Measurements from ENCODE around the gene IPO7. TPM values are rescaled to one million over a fixed set of nuclear protein-coding genes. Genes with fewer than 3 reads are reported as not detected.
"Not testable (repeated sequence)": the region's sequence is repeated elsewhere in the genome, so short reads cannot be mapped to it uniquely, and the experiment has no call there.

Gene IPO7
- 100 to 1,000 TPM; 103 to 126 (median 122) TPM for polyA plus RNA-seq (ENCODE audit: insufficient read length in 4 of 4)

DNA sequence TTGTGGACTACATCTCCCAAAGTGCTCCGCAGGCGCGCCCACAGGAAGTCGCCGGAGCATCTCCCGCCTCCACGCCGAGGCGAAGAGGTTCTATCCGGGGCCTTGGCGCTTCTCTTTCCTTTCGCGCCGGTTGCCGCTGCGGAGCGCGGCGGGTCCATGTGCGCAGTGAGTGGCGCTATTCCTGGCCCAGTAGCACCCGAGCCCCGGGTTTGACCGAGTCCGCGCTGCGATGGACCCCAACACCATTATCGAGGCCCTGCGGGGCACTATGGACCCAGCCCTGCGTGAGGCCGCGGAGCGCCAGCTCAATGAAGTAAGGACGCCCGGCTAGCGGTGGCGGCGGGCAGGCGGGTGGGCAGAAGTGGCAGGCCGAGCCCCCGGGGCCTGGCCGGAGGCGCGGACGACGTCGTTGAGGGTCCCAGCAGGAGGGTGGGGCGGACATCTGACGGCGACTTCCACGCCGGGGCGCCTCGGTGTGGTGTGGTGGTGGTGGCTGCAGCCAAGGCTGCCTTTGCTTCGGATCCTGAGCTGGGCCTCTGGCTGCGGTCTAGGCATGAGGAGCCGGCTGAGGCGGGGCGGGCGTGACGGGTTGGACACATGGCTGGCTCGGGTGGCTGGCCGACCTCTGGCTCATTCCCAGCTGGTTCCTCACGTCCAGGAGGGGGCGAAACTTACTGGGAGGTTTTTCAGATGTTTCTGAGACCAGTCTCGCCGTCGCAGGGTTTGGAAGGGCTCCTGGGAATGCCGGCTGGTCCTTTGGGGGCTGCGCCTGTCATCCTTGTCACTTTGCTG, at the start of gene IPO7:
Gene IPO7, plus strand, starts transcription at position 118 of the 792 bp plus-strand sequence. Its CDS starts 112 bp downstream, at position 230.
- DNase-seq (ENCODE audit: low read depth in 4 of 4, low spot score in 3 of 4): peak; percentile 75 to 82 (median 78)

DNA sequence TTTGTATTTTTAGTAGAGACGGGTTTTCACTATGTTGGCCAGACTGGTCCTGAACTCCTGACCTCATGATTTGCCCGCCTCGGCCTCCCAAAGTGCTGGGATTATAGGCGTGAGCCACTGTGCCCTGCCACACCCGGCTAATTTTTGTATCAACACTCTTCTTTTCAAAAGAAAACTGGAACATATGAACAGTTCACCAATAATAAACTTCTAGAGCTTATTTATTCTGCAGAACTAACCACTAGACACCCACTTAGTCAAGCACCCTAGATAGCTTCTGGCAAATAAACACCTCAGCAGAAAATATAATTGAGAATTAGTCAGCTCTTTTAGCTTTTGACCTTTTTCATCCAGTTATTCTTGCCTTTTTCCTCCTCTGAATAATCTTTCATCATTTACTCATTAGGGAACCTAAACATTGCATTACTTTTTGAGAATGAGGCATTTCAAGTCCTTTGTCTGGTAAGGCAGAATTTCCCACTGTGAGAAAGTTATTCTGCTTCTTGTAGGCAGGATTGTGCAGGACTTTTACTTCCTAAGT, 42.7 kb upstream of the IPO7 start:
- no peak for DNase-seq (ENCODE audit: low read depth in 4 of 4, low spot score in 3 of 4)

DNA sequence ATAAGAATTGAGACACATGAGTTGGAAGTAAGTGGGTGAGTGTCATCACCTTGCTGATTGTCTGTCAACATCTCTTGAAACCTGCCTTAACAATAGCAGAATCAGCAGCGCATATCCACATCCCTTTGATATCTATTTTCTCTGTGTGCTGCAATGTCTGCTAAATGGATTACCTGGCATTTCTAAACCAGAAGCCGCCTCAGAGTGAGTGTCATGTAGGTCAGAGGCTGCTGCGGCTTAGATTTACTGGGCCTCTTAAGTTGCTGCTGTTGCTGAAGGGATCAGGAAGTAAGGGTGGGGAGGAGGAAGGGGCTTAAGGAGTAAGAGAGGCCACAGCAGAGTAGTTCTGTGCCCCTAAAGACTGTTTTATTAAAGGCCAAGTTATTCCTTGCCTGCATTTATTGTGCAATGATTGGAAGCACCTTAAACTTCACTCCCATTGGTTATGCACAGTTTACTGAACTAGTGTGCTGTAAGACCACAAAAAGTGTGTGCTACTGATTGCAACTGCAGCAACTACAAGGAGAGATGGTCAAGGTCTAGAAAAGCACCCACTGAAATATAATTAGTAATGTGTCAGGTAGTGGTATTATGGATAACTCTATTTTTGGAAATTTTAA, 40.3 kb upstream of the IPO7 start:
- no peak for DNase-seq (ENCODE audit: low read depth in 4 of 4, low spot score in 3 of 4)

DNA sequence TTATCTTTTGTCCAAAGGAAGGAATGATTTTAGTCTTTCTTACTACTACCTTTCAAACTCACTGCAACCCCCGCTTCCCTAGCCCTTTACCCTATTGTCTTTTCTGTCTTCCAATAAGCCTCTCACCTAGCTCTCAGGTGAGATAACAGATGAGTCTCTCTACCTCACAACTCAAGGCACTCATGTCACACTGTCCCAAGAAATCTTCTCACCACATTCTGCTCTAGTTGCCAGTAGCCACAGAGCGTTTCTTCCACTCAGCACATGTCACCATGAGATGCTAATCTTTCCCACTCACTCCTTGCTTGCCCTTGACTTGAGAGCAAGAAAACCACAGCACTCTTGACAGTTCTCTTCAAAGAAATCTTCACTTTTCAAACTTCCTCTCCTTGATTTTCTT, 37.4 kb upstream of the IPO7 start:
- DNase-seq (ENCODE audit: low read depth in 4 of 4, low spot score in 3 of 4): no peak

DNA sequence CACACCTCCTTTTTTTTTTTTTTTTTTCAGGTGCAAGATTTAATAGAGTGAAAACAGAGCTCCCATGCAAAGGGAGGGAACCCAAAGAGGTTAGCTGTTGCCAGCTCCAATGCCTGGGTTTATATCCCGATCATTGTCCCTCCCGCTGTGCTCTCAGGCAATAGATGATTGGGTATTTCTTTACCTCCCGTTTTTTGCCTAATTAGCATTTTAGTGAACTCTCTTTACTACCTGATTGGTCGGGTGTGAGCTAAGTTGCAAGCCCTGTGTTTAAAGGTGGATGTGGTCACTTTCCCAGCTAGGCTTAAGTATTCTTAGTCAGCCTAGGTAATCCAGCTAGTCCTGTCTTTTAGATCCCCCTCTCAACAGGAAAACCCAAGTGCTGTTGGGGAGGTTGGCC, 36.7 kb upstream of the IPO7 start:
- DNase-seq (ENCODE audit: low read depth in 4 of 4, low spot score in 3 of 4): not testable (repeated sequence)

DNA sequence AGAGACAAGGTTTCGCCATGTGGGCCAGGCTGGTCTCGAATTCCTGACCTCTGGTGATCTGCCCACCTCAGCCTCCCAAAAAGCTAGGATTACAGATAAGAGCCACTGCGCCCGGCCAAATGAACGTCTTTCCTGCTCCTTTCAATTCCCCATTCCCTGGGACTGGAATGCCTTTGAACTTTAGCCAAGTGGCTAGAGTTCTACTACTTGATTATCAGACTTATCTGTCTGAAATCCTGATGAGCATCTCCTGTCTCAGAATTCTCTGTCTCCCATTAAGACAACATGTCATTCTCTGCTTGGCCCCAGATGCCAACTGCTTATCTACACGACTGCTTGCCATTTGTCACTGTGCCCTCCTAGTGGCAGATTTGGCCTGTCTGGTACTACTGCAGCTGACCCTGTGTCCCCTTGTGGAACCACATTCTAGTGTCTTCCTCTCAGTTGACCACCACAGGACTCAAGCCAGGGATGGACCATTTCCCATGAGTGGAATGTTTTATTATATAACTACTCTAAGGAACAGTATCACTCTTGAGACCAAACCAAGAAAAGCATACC, 33.1 kb upstream of the IPO7 start:
- DNase-seq (ENCODE audit: low read depth in 4 of 4, low spot score in 3 of 4): no peak

DNA sequence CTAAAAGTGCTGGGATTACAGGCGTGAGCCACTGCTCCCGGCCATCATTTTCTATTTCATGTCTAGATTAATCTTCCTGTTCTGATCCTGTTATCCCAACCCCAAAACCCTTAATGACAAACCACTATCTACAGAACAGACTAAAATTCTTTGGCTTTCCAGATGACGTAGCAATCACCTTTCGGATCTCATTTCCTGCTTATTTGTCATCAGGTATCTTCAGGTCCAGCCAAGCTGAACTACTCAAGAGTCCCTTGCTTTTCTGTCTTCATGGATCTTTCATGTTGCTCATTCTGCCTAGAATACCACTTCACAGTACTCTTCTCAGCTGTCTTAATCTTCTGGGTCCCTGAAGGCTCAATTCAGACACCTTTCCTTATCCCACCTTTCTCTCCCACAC, 27.4 kb upstream of the IPO7 start:
- no peak for DNase-seq (ENCODE audit: low read depth in 4 of 4, low spot score in 3 of 4)

DNA sequence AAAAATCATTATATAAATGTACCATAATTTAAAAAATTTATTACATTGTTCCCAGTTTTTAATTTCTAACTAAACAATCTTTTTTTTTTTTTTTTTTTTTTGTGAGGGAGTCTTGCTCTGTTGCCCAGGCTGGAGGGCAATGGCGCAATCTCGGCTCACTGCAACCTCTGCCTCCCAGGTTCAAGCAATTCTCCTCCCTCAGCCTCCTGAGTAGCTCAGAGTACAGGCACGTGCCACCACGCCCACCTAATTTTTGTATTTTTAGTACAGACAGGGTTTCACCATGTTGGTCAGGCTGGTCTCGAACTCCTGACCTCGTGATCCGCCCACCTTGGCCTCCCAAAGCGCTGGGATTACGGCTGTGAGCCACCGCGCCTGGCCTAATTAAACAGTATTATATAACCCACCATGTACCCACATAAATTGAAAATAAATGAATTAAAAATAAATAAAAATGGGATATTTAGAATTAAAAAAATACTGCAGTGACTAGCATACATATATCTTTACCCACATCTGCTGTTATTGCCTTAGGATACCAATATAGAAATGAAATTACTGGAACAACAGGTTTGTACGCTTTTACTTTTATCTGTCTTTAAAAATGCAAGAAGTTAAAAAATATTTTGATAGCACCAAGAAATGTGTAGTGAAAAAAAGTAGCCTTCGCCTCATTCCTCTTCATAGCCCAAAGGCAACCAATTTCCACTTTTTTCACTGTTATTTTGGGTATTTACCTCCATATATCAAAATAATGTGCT, 23.4 kb upstream of the IPO7 start:
- not testable (repeated sequence) for DNase-seq (ENCODE audit: low read depth in 4 of 4, low spot score in 3 of 4)

DNA sequence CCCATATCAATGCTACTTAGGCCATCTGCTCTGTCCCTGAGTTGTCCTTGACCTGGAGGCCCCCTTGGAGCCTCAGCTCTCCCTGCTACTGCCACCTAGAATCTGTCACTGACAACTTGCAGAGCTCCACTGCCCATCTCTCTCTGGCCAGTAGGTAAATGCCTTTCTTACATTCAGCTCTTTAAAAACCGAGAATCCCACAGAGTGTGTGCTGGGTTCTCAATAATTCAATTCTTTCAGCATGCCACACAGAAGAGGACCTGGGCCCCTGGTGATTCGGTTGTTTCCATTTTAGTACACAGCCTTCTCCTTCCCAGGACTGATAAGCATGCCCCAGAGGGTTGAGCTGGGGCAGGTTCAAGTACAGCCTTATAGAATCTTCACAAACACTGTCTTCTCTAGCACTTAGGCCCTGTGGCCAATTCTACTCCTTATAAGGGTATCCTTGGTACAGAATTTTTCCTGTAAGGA, 22.0 kb upstream of the IPO7 start:
- DNase-seq (ENCODE audit: low read depth in 4 of 4, low spot score in 3 of 4): no peak

DNA sequence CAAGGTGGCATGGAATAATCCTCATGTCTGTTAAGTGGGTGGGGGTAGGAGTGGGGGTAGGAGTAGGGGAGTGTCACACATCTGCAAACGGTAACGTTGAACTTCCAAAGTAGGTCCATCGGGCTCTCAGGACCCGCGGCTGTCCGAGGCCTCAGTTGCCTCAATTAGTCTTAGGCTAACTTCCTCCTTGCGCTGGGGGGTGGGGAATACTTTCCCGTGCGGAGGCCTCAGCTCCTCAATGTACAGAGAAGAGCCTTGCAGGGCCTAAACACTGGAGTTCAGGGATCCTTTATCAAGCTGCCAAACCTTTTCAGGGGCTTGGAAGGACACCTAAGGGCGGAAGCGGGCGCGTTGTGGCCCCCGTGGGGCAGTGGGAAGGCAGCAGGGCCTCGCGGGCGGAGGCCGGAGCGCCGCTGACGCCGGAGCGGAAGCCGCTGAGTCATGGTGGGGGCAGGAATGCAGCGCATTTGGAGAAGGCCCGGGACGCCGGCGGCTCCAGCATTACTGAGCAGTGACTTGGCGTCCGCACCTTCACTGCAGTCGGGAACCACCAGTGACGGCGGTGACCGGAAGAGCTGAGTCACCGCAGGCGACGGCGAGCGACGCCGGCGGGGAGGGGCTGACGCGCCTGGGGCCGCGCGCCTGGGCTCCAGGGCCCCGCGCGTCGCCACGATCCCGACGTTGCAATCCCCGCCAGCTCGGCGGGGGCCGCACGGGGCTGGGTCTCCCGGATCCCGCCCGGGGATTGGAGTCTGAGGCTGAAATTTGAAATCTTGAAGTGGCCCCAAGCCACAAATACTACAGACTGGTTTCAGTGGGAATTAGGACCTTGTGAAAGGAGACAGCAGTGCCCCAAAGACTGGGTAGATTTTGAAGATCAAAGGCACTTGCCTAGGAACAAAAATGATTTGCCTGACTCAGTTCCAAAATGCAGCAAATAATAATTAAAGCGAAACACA, 20.2 kb upstream of the IPO7 start:
- DNase-seq (ENCODE audit: low read depth in 4 of 4, low spot score in 3 of 4): peak; percentile 80 to 85 (median 83)

DNA sequence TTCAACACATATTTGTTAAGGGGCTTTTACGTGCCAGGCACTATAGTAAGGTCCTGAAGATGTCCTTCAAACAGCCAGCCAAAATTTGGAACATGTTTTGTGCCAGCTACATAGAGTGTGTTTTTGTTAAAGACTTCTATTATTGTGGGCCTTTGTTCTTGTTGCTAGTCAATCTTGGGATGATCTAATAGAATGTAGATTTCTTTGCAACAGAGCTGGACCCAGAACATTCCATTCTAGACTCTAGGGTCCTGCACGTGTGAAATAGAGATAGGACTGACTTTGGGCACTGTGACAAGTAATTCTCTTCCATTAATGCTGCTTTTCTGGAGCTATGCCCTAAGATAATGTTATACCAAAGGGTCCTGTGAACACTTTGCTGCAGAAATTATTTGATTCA, 16.9 kb upstream of the IPO7 start:
- no peak for DNase-seq (ENCODE audit: low read depth in 4 of 4, low spot score in 3 of 4)

DNA sequence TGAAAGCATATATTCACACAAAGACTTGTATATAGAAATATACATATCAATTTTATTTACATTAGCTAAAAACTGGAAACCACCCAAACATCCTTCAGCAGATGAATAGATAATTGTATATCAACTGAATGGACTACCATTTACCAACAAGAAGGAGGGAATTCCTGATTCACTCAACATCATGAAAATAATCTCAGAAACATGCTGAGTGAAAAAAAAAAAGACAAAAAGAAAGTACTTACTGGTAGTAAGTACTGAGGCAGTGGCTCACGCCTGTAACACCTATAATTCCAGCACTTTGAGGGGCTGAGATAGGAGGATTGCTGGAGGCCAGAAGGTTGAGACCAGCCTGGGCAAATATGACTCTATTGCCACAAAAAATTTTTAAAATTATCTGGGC, 7.4 kb upstream of the IPO7 start:
- no peak for DNase-seq (ENCODE audit: low read depth in 4 of 4, low spot score in 3 of 4)

DNA sequence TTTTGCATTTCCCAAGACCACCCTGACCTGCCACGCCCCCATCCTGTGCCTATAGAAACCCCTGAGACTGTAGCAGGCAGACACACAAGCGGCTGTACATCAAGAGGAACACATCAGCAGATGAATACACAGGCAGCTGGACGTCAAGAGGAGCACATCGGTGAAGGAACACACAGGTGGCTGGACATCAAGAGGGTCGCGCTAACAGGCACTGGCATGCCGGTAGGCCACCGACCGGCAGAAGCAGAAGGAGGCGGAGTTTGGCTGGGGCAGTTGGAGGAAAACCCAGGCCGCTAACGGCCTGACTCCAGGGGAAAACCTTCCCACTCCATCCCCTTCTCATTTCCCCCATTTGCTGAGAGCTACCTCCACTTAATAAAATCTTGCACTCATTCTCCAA, 5.4 kb upstream of the IPO7 start:
- no peak for DNase-seq (ENCODE audit: low read depth in 4 of 4, low spot score in 3 of 4)

DNA sequence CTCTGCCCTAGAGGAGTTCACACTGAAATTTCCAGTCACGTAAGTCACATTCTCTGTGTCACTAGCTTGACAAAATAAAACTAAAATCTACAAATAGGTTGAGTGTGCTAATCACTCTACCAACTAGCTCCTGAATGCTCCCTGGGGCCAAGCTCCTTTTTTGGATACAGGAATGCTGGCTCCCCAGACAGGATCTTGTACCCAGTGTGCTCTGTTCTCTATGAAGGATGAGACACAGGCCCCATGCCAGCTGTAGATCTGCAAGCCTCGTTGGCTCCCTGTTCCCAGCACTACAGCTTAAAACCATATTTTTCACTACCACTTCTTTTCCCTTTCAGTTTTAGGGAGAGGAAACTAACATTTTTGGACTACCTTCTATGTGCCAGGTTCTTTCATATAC, 3.7 kb upstream of the IPO7 start:
- no peak for DNase-seq (ENCODE audit: low read depth in 4 of 4, low spot score in 3 of 4)

DNA sequence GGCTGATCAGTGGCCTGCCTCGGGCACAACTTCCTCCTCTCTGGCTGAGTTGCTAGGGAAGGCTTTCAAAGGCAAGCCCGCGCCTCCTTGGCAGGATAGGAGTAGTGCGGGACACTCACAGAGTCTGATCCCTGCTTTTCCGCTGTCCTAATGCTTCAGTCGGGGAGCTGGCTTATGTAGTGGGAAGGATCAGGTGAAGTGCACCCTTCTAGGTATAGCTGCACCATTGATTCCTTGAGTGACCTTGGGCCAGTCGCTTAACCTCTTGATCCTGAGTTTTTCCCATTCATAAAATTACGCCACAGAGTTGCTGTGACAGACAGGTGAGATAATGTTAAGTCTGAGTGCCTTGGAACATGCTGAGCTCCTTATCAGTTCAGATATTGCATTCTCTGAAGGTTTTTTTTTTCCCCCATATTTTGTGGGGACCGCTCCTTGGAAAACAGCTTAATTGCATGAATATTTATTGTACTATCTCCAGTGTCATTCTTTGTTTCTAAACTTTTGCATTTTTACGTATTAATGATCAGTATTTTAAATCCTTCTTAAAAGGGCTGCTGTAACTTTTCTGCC, 961 bp downstream of the IPO7 start:
- no peak for DNase-seq (ENCODE audit: low read depth in 4 of 4, low spot score in 3 of 4)

DNA sequence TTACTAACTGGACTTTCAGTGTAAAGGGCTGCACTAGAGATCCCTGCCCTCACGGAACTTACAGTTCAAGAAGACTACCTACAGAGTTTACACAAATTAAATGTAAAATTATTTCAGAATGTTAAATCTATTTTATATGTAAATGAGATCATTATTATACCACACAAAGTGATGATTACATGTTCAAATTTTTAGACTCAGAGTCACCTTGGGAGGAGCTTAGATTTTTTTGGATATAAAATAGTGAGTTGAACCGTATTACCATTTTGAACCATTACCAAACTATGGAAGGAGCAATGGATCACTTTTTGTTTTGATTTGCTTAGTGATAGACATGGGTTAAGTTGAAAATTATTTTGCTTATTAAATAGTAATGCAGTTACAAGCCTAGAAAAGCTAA, 1.6 kb downstream of the IPO7 start:
- DNase-seq (ENCODE audit: low read depth in 4 of 4, low spot score in 3 of 4): no peak

DNA sequence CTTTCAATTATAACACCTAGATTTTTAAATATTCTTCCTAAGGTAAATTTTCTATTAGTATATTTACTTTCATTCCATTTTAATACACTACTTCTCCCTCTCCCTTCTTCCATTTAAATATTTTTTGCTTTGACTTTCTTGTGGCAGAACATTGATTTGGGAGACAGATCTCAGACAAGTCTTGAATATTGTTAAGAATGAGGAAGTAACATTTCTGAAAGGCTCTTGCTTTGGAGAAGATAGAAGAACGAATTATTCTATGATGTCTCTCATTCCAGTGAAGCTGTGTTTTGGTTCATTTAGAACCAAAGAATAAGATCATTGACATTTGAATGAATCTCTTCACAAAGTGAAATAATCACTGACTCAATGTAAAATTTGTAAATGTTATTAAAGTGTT, 2.4 kb downstream of the IPO7 start:
- no peak for DNase-seq (ENCODE audit: low read depth in 4 of 4, low spot score in 3 of 4)

DNA sequence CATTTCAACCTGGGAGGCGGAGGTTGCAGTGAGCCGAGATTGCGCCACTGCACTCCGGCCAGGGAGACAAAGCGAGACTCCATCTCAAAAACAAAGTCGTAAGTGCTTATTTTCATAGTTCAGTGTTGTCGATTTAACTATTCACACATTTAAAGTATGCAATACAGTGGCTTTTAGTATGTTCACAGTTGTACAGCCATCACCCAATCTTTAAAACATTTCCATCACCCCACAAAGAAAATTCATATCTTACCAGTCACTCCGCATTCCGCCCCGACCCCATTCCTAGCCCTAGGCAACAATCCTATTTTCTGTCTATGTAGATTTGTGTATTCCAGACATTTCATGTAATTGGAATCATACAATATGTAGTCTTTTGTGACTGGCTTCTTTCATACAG, 11.9 kb downstream of the IPO7 start:
- DNase-seq (ENCODE audit: low read depth in 4 of 4, low spot score in 3 of 4): no peak

DNA sequence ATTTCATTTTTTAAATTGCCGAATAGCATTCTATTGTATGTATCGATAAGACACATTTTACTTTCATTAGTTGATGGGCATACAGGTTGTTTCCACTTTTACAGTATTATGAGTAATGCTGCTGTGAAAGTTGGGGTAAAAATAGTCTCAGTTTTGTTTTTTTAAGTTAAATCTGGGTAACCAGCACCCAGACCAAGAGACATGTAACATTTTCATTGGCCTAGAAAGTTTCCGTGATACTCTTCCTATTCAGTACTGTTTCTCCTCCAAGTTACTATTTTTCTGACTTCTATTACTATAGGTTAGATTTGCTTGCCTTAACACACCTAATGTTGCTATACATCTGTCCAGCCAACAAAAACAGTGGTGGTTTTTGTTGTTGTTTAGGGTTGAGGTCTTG, 12.3 kb downstream of the IPO7 start:
- no peak for DNase-seq (ENCODE audit: low read depth in 4 of 4, low spot score in 3 of 4)

Measured in right renal pelvis (tissue), 4 donors.